GM19193 (cell line): Measurements from ENCODE around the gene HTRA3.

Experiments used
- POLR2A ChIP-seq: IDR thresholded peaks from 4 replicates; pipeline ENCODE4 v1.6.1; 2011; ENCODE audit not compliant: insufficient read depth, insufficient read length; ENCODE audit errors: extremely low read depth

HTRA3 gene

DNA sequence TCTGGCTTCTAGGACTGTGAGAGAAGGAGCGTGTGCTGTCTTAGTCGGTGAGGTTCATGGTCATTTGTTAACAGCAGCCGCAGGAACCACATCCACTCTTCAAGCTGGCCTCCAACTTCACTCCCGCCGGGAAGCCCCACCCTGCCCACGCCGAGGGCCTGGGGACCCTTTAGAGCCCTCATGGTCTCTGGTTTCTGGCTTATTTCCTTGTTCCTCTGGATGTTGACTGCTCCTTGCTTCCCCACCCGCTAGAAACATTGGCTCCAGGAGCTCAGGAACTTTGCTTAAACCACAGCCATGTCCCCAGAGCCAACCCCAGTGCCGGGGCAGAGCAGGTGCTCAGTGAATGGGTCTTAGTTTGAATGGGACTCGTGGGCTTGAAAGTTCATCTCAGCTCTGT lies 40.8 kb downstream of the HTRA3 start:
- no peak for TF ChIP-seq POLR2A

- TF ChIP-seq POLR2A = no peak
Measured at GRCh38 chr4:8311101-8312068, 41.8 kb downstream of the HTRA3 start.

DNA sequence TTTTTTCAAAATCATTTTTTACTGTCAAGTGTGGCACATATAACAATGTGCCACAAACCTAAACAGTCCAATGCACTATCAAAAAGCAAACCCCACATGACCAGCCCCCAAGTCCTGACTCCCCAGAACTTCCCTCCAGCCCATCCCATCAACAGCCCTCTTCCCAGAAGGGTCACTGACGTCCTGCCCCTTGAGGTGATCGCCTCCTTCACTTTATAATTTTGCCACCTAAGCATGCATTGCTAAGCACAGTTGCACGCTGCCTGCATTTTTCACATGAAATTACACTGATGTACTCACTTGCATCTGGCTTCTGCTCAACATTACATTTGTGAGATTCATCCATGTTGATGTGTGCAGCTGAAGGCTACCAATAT lies 42.5 kb downstream of the HTRA3 start:
- no peak for TF ChIP-seq POLR2A

GRCh38 chr4:8312976-8313375 lies 43.4 kb downstream of the HTRA3 start:
- TF ChIP-seq POLR2A = no peak

DNA sequence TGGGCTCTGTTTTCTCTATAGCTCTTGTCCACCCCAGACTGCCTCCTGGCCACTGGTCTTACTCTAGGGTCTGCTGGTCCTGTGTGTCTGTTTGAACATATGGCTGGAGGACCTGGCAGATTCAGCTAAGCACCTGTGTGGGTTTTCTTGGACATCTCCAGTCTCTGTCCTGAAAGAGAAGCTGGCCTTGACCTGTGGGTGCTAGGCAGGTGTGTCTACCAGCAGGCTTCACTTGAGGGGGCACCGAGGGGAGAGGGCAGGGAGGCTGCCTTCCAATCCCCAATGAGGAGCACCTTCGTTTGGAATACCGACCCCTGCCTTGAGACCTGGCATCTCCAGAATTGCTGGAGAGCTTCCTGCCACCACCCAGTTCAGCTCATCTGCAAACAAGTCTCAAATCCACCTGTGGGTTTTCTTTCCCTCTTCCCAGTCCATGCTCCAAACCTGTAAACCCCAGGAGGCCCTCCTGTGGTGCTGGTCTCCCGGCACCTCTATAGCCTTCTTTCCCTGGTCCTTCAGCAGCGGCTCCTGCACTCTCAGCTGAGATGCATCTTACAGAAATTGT lies 45.2 kb downstream of the HTRA3 start:
- TF ChIP-seq POLR2A = no peak

- no peak for TF ChIP-seq POLR2A
Measured at GRCh38 chr4:8315435-8316250, 46.1 kb downstream of the HTRA3 start.

- TF ChIP-seq POLR2A = no peak
Measured at GRCh38 chr4:8316251-8316771, 46.8 kb downstream of the HTRA3 start.

- no peak for TF ChIP-seq POLR2A
Measured at GRCh38 chr4:8316911-8317351, 47.4 kb downstream of the HTRA3 start.

GRCh38 chr4:8317474-8317873 lies 47.9 kb downstream of the HTRA3 start:
- no peak for TF ChIP-seq POLR2A

GRCh38 chr4:8318509-8318908 lies 49.0 kb downstream of the HTRA3 start:
- TF ChIP-seq POLR2A = no peak

DNA sequence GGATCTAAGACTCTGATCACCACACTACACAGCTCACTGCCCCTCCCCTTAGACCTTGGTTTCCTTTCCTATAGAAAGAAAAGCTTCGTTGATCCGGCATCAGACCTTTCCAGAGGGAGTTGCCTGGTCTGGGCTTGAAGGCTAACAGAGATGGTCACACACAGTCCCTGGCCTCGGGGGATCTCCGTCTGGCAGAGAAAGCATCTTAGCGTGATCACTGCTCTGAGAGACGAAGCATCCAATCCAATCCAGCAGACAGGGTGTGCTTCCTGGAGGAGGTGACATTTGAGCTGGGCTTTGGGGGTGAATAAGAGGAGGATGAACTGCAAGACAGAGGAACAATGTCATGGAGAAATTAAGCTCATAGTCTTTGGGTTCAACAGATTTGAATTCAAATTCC lies 49.5 kb downstream of the HTRA3 start:
- no peak for TF ChIP-seq POLR2A

DNA sequence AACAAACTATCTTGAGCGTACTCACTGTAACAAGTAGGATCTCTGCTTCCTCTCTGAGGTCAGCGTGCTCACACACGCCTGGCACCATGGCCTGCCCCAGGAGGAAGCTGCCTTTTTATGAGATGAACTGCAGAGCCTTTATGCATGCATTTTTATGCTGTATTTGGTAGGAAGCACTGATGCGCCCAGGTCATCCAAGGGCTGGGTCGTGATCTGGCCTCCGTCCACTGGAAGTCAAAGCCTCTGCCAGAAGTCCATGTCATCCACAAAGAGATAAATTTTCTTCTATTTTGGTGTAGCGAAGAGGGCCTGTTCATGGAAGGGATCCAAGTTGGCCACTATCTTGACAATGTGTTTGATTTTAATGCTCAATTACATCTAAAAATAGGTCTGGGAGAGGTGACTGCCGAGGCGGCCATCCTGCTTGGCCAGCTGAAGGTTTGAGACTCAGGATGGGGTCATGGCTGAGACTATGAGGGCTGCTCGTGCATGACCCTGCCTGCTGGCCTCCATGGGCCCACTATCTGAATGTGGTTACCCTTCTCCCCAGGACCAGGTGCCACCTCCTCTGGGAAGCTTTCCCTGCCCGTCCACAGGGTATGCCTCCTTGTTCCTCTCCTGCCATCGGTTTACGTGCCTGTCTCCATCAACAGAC lies 50.3 kb downstream of the HTRA3 start:
- TF ChIP-seq POLR2A = no peak

DNA sequence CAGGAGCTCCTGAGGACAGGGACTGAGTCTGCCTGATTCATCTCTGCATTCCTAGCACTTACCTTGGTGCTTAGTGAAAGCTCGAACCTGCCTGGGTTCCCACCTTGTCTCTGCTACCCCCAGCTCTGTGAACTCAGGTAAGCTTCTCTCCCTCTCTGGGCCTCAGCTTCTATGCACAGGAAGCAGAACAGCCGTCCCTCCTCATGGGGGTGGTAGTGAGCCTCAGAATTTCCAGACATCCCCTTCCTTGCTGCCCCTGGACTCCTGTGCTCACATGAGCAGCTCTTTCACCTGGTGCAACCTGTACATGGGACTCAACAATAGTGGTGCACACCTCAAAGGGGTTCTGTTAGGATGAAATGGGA lies 50.8 kb downstream of the HTRA3 start:
- TF ChIP-seq POLR2A = no peak

GRCh38 chr4:8321220-8321619 lies 51.7 kb downstream of the HTRA3 start:
- no peak for TF ChIP-seq POLR2A

DNA sequence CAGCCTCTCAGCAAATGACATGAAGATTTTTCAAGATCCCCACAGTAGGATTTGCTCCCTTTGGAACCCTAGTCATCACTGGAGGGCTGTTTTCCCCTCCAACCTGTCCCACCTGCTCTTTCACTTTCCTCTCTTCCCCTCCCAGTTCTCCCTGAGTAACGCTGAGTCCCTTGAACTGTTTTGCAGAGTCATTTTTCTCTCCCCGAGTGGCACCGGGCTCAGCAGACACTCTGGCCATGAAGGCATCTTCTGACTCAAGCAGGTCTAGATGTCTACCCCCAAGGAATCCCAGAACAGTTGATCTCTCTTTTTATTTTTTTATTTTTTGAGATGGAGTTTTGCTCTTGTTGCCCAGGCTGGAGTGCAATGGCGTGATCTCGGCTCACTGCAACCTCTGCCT lies 52.2 kb downstream of the HTRA3 start:
- TF ChIP-seq POLR2A = no peak
